ENCODE results near the gene FAM217B. TPM values are rescaled to one million over a fixed set of nuclear protein-coding genes. Genes with fewer than 3 reads are reported as not detected.
"Not testable (repeated sequence)": the region's sequence is repeated elsewhere in the genome, so short reads cannot be mapped to it uniquely, and the experiment has no call there.

FAM217B gene
- total RNA-seq, 1 experiment from 2014 or later, result 4.1 TPM

DNA sequence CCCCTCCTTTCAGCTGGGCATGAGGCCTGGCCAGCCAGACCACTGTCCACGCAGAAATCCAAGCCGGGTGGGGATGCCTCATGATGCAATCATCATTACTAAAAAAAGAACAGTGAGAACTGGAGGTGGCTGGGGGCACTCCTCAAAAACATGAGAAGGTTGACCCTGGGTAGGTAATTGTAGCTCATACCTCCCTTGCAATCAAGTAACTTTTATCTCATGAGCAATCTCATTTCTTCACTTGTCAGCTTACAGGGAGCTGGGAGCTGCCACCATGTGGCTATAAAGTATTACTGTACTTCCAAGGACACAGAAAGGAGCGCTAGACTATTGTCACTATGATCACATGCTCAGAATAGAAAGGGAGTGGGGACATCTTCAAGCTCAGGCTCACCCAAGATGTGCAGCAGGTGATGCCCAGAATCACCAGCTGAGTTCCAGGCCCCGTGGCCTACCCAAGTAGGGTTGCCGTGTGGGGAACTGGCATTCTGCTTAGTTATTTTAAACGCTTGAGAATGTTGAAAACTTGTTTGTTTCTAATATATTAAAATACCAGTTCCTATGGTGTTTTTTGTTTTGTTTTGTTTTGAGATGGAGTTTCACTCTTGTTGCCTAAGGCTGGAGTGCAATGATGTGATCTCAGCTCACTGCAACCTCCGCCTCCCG, 15.1 kb downstream of the FAM217B start:
- Histone ChIP-seq H3K27me3 (no peaks in the 10 kb centered on the region), H3K4me3 (no peak overlapping the region)
- DNase-seq, result no peak

DNA sequence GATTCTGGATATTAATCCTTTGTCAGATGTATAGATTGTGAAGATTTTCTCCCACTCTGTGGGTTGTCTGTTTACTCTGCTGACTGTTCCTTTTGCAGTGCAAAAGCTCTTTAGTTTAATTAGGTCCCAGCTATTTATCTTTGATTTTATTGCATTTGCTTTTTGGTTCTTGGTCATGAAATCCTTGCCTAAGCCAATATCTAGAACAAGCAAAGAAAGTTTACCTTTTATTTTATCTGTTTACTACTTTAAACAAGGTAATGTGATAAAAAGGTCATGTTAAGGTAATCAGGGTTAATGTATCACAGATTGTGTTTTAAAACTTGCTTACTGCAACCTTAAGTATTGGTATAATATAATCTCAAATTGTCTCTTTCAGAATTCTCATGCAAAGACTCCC, 17.4 kb downstream of the FAM217B start:
- H3K4me3 ChIP-seq, DNase-seq, H3K36me3 ChIP-seq, H3K9me3 ChIP-seq, H3K27me3 ChIP-seq: not testable (repeated sequence)

More for the DNA sequence above, 15.1 kb downstream of the FAM217B start:
- Histone ChIP-seq H3K9me3 (no peaks in the 10 kb centered on the region), H3K36me3 (no peaks in the 10 kb centered on the region)

DNA sequence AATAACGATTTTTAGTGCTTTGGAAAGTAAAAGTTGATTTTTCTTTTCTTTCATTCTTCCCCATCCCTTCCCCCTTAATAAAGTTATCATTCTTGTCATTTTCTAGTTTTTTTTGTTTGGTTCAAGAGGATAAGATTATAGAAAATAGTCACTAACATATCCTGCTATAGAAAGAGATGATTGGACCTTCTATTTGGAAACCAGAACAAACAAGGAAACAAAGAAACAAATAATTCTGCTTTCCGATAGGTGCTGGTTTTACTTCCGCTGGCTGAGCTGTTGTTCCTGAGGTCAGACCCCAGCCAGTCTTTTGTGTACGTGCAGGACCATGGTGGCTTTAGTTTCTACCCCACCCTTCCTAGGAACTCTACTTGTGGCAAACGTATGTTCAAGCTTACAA, 17.9 kb downstream of the FAM217B start, which contains the start of gene CDH26:
Gene CDH26, plus strand, starts transcription at position 301 of the 400 bp plus-strand sequence. CDS start 304 bp downstream, outside the sequence.
- H3K4me3 ChIP-seq, result no peak within 1 kb of the TSS
- DNase-seq, result no peak
- no peaks in the 10 kb centered on the region for H3K36me3 ChIP-seq
- no peaks in the 10 kb centered on the region for H3K27me3 ChIP-seq
- H3K9me3 ChIP-seq, result no peaks in the 10 kb centered on the region

DNA sequence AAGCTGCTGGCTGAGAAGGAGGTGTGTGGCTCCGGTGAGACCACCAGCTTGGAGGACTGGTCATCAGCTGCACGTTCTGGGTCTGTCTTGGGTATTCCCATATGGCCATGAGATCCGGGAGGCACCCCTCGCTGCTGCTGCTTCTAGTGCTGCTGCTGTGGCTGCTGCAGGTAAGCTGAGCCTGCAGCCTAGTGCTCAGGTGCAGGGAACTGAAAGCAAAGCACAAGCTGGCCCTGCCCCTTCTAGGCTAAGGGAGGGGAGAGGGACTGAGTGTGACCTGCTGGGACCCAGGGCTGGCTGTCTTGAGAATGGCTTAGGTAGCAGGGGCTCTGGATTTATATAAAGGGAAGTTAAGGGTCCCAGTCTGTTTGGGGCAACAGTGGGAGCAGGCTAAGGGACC, 18.4 kb downstream of the FAM217B start:
- no peak for DNase-seq
- Histone ChIP-seq H3K4me3 (no peak overlapping the region), H3K9me3 (no peaks in the 10 kb centered on the region)

DNA sequence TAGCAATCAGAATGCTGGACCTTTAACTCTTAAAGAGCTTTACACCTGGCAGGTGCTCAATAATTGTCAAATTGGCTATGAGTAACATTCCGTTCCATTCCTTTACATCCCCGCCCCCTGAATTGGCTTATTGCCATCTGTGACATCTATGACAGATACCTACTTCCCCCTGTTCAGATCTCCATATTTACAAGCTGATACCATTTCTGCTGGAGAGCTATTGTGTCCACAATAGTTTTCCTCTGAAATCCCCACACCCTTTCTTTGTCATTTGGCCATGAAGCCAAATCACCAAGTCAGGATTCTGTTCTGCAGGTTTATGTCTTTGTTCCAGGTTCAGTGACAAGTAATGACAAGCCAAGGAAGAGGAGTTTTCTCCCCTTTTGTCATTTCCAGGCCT, 21.2 kb downstream of the FAM217B start:
- no peaks in the 10 kb centered on the region for H3K36me3 ChIP-seq
- H3K9me3 ChIP-seq, result no peaks in the 10 kb centered on the region
- H3K4me3 ChIP-seq, result no peak overlapping the region
- no peak for DNase-seq
- H3K27me3 ChIP-seq, result no peaks in the 10 kb centered on the region

More for the DNA sequence above, 18.4 kb downstream of the FAM217B start:
- Histone ChIP-seq H3K36me3 (no peaks in the 10 kb centered on the region), H3K27me3 (no peaks in the 10 kb centered on the region)

DNA sequence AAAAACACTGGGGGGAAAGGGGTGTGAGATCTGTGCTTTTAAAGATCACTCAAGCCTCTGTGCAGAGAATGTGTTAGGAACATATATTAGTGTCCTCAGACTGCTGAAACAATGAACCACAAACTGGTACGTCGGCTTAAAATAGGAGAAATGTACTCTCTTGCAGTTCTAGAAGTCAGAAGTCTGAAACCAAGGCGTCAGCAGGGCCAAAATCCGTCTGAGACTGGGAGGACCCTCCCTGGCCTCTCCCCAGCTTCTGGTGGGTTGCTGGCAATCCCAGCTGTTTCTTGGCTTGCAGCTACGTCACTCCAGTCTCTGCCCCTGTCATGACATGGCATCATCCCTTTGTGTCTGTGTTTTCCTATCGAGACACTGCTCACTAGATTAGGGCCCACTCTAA, 22.0 kb downstream of the FAM217B start:
- Histone ChIP-seq H3K4me3 (no peak overlapping the region), H3K27me3 (no peaks in the 10 kb centered on the region), H3K9me3 (no peaks in the 10 kb centered on the region), H3K36me3 (no peaks in the 10 kb centered on the region)
- DNase-seq, result no peak

DNA sequence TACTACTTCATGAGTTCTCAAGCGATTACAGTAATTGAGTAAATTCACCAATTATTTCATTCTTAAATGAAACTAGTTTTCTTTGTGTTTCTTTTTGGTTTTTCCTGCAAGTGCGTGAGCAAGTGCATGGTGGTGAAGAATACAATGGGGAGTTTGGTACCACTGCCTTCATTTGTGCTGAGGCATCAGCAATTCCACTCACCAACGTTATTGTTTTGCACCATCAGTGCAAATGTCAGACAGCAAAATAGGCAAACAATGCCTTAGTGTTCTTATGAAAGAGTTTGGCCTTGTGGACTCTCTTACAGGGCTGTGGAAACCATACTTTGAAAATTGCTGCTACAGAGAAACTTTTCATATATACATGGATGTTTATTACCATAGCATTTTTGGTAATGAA, 26.2 kb downstream of the FAM217B start:
- no peak for DNase-seq
- H3K36me3 ChIP-seq, result no peaks in the 10 kb centered on the region
- no peaks in the 10 kb centered on the region for H3K9me3 ChIP-seq
- no peak overlapping the region for H3K4me3 ChIP-seq
- H3K27me3 ChIP-seq, result no peaks in the 10 kb centered on the region

DNA sequence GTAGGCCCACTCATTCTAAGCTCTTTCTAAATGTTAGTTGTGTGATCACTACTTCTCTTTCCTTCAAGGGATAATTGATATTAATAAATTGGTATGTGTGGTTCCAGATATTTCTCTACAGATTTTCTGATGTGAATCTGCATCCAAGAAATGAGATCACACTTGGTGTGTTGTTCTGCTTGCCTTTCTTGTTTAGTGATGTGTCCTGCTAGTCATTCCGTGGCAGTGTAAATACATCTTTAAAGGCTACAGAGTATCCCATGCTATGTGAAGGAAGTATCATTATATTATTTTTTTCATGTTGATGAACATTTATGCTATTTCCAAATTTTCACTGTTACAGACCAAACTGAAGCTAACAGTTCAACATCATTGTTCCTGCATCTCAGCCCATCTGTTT, 31.2 kb downstream of the FAM217B start:
- Histone ChIP-seq H3K4me3 (no peak overlapping the region), H3K9me3 (no peaks in the 10 kb centered on the region), H3K36me3 (no peaks in the 10 kb centered on the region), H3K27me3 (no peaks in the 10 kb centered on the region)
- DNase-seq, result no peak

DNA sequence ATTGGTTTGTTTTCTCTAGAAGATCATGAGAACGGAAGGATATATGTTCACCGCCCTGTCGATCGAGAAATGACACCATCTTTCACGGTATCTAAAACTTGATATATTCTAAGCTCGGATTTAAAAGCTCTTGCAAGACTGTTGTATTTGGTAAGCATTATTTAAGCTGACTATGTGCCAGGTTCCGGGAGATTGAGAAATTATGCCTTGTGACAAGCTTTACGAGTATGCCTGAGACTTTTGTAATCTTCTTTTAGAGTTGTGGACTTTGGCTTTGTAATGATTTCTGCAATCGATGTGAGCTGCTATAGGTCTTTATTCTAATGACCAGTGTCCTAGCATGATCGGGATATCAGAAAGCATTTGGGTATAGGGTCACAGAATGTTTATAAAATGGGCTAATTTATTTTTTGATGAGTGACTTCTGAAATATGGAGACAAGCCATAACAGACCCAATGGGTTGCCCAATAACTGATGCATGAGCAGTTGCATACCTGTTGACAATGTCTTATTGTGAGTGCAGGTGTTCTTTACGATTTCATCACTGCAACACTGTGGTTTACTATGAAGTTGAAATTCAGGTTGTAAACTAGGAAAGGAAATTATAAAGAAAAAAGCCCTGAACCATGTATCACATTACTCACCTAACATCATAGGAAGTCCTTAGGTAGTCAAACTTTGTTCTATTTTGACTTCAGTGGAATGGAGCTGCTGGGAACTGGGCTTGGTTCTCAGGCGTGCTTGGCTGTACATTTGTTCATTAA, 32.0 kb downstream of the FAM217B start:
- Histone ChIP-seq H3K36me3 (no peaks in the 10 kb centered on the region), H3K27me3 (no peaks in the 10 kb centered on the region), H3K4me3 (no peak overlapping the region), H3K9me3 (no peaks in the 10 kb centered on the region)
- DNase-seq, result no peak

DNA sequence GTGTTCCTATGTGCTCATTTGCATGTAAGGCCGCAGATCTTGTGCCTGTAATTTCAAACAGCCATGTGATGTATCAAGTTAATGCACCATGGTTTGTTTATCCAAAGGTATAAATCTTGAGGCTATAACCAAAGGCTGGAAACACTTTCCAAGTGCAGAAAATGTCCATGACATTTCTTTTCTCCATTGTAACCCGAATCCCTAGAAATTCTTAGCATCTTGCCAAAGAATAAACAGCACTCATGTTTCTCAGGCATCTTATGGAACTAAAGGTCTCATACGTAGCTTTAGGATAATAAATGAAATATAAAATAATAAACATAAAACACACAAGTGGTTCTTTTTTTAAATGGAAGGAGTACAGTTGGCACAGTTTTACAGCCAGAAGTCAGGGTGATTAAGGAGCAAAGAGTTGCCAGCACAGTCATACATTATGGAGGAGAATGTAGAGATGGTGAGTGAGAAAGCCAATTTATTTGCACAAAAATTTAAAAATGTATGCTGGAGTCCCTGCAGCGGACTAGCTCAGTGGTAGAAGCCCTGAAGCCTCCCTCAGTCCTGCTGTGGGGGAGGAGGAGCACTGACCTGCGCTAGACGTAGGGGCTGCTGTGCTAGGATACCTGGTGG, 36.1 kb downstream of the FAM217B start:
- H3K9me3 ChIP-seq, result no peaks in the 10 kb centered on the region
- no peaks in the 10 kb centered on the region for H3K27me3 ChIP-seq
- H3K4me3 ChIP-seq, result no peak overlapping the region
- no peak for DNase-seq
- H3K36me3 ChIP-seq, result no peaks in the 10 kb centered on the region

DNA sequence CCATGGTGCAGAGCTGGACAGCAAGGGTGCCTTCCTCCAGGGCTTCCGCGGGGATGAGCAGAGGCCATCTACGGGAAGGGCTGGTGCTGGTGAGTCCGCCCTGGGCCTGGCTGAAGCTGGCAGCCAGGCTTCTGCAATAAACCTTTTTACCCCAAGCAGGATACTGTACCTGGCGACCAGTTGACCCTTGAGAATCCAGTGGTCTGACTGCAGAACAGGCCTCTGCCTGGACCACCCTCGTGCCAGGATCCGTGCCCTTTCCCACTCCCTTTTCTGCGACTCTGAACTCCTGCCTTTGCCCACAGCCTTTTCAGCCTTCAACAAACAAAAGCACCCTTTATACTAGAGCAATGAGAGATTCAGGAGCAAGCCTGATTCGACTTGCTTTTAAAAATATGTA, 36.9 kb downstream of the FAM217B start:
- DNase-seq, result no peak
- no peaks in the 10 kb centered on the region for H3K9me3 ChIP-seq

DNA sequence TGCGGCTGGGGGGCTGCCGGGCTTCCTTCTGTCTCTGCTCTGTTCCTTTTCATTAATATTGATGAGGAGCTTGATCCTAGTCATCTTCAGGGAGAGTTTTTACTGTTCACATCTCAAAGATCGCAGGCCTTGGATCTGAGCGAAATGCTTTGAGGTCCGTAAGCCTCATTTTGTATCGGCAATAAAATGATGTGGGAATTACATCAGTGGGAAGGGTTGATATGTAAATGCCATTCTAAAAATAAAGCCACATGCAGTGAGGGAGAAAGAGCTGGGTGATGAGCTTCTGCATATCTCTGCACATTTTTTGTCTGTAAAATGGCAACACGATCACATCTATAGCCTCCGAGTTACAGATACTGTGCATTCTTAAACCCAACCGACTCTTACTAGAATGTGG, 42.9 kb downstream of the FAM217B start:
- no peaks in the 10 kb centered on the region for H3K36me3 ChIP-seq
- no peak overlapping the region for H3K4me3 ChIP-seq
- H3K27me3 ChIP-seq, result no peaks in the 10 kb centered on the region
- H3K9me3 ChIP-seq, result no peaks in the 10 kb centered on the region
- DNase-seq, result no peak

More for the DNA sequence above, 36.9 kb downstream of the FAM217B start:
- Histone ChIP-seq H3K36me3 (no peaks in the 10 kb centered on the region), H3K4me3 (no peak overlapping the region), H3K27me3 (no peaks in the 10 kb centered on the region)

DNA sequence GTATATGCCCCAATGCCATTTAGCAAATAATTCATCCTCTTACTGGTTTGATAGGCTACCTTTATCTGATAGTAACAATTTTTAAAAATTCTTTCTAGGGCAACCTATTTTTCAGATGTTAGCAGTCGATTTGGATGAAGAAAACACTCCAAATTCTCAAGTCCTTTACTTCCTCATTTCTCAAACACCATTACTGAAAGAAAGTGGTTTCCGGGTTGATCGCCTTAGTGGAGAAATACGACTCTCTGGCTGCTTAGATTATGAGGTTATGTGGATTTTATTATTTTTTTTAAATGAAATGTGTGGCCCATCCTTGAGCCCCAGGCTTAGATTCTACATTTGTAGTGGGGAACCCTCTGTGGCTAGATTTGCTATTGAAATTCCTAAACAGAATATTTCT, 44.4 kb downstream of the FAM217B start:
- Histone ChIP-seq H3K27me3 (no peaks in the 10 kb centered on the region), H3K36me3 (no peaks in the 10 kb centered on the region), H3K9me3 (no peaks in the 10 kb centered on the region), H3K4me3 (no peak overlapping the region)
- DNase-seq, result no peak

DNA sequence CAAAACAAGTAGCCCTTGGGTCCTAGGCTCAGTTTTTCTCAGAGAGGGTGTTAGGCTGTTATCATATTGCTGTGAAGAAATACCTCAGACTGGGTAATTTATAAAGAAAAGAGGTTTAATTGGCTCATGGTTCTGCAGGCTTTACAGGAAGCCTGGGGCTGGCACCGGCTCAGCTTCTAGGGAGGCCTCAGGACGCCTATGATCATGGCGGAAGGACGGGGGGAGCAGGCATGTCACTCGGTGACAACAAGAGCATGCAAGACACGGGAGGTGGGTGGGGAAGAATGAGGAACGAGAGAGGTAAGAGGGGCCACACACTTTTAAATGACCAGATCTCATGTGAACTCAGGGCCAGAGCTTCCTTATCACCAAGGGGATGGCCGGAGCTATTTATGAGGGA, 45.0 kb downstream of the FAM217B start:
- Histone ChIP-seq H3K36me3 (no peaks in the 10 kb centered on the region), H3K9me3 (no peaks in the 10 kb centered on the region), H3K27me3 (no peaks in the 10 kb centered on the region), H3K4me3 (no peak overlapping the region)
- no peak for DNase-seq

DNA sequence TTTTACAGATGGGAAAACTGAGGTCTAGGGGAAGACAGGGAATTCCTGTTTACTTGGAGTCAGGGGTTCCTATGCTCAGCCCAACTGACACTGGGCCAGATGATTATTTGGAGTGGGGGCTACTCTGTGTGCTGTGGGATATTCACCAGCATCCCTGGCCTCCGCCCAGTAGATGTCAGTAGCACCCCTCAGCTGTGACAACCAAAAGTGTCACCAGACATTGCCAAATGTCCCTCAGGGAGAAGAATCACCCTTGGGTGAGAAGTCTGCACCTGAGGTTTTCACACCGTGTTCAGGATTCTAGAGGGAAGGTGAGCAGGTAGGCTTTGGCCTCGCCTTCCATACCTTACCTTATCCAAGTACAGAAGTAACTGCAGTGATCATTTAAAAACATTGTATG, 45.7 kb downstream of the FAM217B start:
- DNase-seq, result no peak
- H3K9me3 ChIP-seq, result no peaks in the 10 kb centered on the region
- no peaks in the 10 kb centered on the region for H3K36me3 ChIP-seq
- H3K4me3 ChIP-seq, result no peak overlapping the region
- H3K27me3 ChIP-seq, result no peaks in the 10 kb centered on the region

DNA sequence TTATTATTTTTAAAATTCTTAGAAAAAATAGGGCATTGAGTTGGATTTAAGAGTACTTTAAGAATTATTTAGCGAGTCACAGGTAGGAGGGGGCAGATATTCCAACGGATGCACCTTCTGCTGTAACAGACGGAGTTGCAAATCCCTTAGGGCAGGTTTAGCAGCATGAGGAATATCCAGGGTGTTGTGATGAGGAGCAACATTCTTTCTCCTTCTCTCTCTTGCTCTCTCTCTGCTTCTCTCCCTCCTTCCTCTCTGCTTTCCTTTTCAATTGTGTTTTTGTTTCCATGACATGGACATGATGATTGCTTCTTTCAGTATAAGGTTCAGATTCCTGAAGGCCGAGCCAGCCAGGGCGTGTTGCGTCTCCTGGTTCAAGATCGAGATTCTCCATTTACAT, 46.9 kb downstream of the FAM217B start:
- Histone ChIP-seq H3K36me3 (no peaks in the 10 kb centered on the region), H3K27me3 (no peaks in the 10 kb centered on the region), H3K9me3 (no peaks in the 10 kb centered on the region), H3K4me3 (no peak overlapping the region)
- DNase-seq, result no peak

DNA sequence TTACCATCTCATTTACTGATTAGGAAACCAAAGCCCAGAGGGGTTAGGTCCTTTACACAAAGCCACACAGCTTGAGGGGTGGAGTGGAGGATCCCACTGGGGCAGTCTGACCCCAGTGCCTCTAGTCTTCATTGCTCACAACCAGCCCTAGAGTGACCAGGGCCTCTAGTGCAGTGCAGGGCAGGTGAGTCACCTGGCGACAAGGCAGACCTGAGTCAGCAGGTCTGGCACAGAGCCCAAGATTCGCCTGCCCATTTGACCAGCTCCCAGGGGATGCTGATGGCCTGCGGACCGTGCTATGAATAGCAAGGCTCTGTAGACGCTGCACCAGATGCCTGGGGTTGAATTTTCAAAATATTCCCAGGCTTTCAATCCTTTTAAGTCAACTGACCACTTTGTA, 48.0 kb downstream of the FAM217B start:
- Histone ChIP-seq H3K36me3 (no peaks in the 10 kb centered on the region), H3K4me3 (no peak overlapping the region), H3K9me3 (no peaks in the 10 kb centered on the region), H3K27me3 (no peaks in the 10 kb centered on the region; the same call in 1 of the 2 replicates)
- DNase-seq, result peak; percentile 27
